Transverse colon (tissue), 4 donors: ENCODE results near the gene CD209.

Source experiments
- POLR2A ChIP-seq: fragments of 450-650 bp; IDR thresholded peaks from one replicate; pipeline ENCODE4 v1.6.1; 2016; ENCODE audit warnings: antibody characterized with exemption, mild to moderate bottlenecking, moderate library complexity
- POLR2AphosphoS5 ChIP-seq, 3 donors: sonication (generic); formaldehyde crosslinking; IDR thresholded peaks; one replicate each; pipeline ENCODE4 v1.6.1; 2016; ENCODE audit warnings: antibody characterized with exemption in 3 of 3
- TF ChIP-seq, protein P1 (sequence below), 5 experiments: fragments of 200-600 bp in 3 of 5; fragments of 450-650 bp in 2 of 5; sonication (generic) in 3 of 5; IDR thresholded peaks; 1 replicate in 2 of 5; 2 replicates in 3 of 5; pipeline ENCODE4 v1.5.1; 2016 to 2017; ENCODE audit warnings: antibody characterized with exemption in 5 of 5, inconsistent platforms in 3 of 5, mild to moderate bottlenecking in 2 of 5, moderate library complexity in 1 of 5

DNA sequence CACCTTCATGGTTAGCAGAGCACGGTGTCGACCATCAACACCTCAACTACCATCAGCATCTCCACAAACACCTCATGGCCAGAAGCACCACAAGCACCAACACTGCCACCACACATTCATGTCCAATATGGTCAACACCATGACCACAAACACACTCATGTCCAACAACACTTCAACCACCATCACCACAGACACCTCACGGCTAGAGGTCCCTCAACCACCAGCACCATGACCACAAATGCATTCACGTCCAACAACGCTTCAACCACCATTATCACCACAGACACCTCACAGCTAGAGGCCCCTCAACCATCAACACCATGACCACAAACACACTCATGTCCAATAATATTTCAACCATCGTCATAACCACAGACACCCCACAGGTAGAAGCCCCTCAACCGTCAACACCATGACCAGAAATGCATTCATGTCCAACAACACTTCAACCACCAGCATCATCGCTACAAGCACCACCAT, 56.5 kb downstream of the CD209 start:
- TF ChIP-seq POLR2A: no peak
- TF ChIP-seq, protein P1, sequence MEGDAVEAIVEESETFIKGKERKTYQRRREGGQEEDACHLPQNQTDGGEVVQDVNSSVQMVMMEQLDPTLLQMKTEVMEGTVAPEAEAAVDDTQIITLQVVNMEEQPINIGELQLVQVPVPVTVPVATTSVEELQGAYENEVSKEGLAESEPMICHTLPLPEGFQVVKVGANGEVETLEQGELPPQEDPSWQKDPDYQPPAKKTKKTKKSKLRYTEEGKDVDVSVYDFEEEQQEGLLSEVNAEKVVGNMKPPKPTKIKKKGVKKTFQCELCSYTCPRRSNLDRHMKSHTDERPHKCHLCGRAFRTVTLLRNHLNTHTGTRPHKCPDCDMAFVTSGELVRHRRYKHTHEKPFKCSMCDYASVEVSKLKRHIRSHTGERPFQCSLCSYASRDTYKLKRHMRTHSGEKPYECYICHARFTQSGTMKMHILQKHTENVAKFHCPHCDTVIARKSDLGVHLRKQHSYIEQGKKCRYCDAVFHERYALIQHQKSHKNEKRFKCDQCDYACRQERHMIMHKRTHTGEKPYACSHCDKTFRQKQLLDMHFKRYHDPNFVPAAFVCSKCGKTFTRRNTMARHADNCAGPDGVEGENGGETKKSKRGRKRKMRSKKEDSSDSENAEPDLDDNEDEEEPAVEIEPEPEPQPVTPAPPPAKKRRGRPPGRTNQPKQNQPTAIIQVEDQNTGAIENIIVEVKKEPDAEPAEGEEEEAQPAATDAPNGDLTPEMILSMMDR (IDR thresholded peaks at IDR 0.05): no peak
- TF ChIP-seq POLR2AphosphoS5 (IDR thresholded peaks at IDR 0.05): no peak
